H9 (cell line): ENCODE results near the gene GIPC3. TPM values are rescaled to one million over a fixed set of nuclear protein-coding genes. Genes with fewer than 3 reads are reported as not detected.

Source experiments
- DNase-seq: peaks from one replicate; pipeline ENCODE4 v3.0.0-alpha.2; 2017
- H2AFZ ChIP-seq: one replicate; pipeline ENCODE4 v1.6.1; 2013; ENCODE audit warnings: mild to moderate bottlenecking, low read length, control low read depth, moderate library complexity
- H2AK5ac ChIP-seq: 2 replicates; pipeline ENCODE4 v1.6.1; 2013; ENCODE audit warnings: low read length, control low read depth, mixed read lengths; ENCODE audit not compliant: insufficient read length
- H2BK120ac ChIP-seq: one replicate; pipeline ENCODE4 v1.6.1; 2013; ENCODE audit warnings: low read depth, mild to moderate bottlenecking, low read length, control low read depth, inconsistent platforms; ENCODE audit not compliant: poor library complexity, severe bottlenecking
- H2BK12ac ChIP-seq: 2 replicates; pipeline ENCODE4 v1.6.1; 2013; ENCODE audit warnings: low read length, control low read depth, mixed read lengths, low read depth; ENCODE audit not compliant: insufficient read length
- H2BK15ac ChIP-seq: 2 replicates; pipeline ENCODE4 v1.6.1; 2013; ENCODE audit warnings: low read depth, low read length, control low read depth
- H2BK20ac ChIP-seq: one replicate; pipeline ENCODE4 v1.6.1; 2013; ENCODE audit warnings: low read depth, mild to moderate bottlenecking, low read length, control low read depth, inconsistent platforms; ENCODE audit not compliant: poor library complexity, severe bottlenecking
- H2BK5ac ChIP-seq: 2 replicates; pipeline ENCODE4 v1.6.1; 2013; ENCODE audit warnings: low read length, control low read depth, mixed read lengths; ENCODE audit not compliant: insufficient read length
- H3K14ac ChIP-seq: 2 replicates; pipeline ENCODE4 v1.6.1; 2013; ENCODE audit warnings: low read length, control low read depth; ENCODE audit not compliant: insufficient read depth
- H3K18ac ChIP-seq: 2 replicates; pipeline ENCODE4 v1.6.1; 2013; ENCODE audit warnings: low read depth, mild to moderate bottlenecking, mixed read lengths, low read length, control low read depth; ENCODE audit not compliant: insufficient read length
- H3K23ac ChIP-seq: 2 replicates; pipeline ENCODE4 v1.6.1; 2013; ENCODE audit warnings: low read length, control low read depth, mixed read lengths, low read depth; ENCODE audit not compliant: insufficient read length
- H3K23me2 ChIP-seq: 2 replicates; pipeline ENCODE4 v1.6.1; 2013; ENCODE audit warnings: low read depth, mild to moderate bottlenecking, mixed read lengths, low read length, control low read depth; ENCODE audit not compliant: insufficient read length, poor library complexity, severe bottlenecking
- H3K27ac ChIP-seq: 2 replicates; pipeline ENCODE4 v1.5.1; 2013; ENCODE audit warnings: low read length, control low read depth, mixed read lengths, low read depth; ENCODE audit not compliant: insufficient read length
- H3K27me3 ChIP-seq: 2 replicates; pipeline ENCODE4 v1.6.1; 2013; ENCODE audit warnings: low read length, control low read depth, inconsistent platforms; ENCODE audit not compliant: insufficient read depth
- H3K4ac ChIP-seq: 2 replicates; pipeline ENCODE4 v1.6.1; 2013; ENCODE audit warnings: low read depth, mild to moderate bottlenecking, control low read depth, inconsistent platforms, low read length, moderate library complexity
- H3K4me1 ChIP-seq: 2 replicates; pipeline ENCODE4 v1.6.1; 2013; ENCODE audit warnings: low read length, control low read depth, inconsistent platforms; ENCODE audit not compliant: insufficient read depth
- H3K4me2 ChIP-seq: 2 replicates; pipeline ENCODE4 v1.6.1; 2013; ENCODE audit warnings: low read length, control low read depth, mixed read lengths; ENCODE audit not compliant: insufficient read length, insufficient read depth
- H3K56ac ChIP-seq: 2 replicates; pipeline ENCODE4 v1.6.1; 2013; ENCODE audit warnings: low read depth, mild to moderate bottlenecking, mixed read lengths, low read length, control low read depth; ENCODE audit not compliant: insufficient read length
- H3K79me1 ChIP-seq: 2 replicates; pipeline ENCODE4 v1.6.1; 2013; ENCODE audit warnings: low read depth, mild to moderate bottlenecking, moderate library complexity, low read length, control low read depth, inconsistent platforms; ENCODE audit not compliant: insufficient read depth, poor library complexity, severe bottlenecking
- H3K79me2 ChIP-seq: 2 replicates; pipeline ENCODE4 v1.6.1; 2013; ENCODE audit warnings: low read length, control low read depth, inconsistent platforms; ENCODE audit not compliant: insufficient read depth
- H3K9ac ChIP-seq: 2 replicates; pipeline ENCODE4 v1.6.1; 2013; ENCODE audit warnings: low read length, control low read depth, mixed read lengths; ENCODE audit not compliant: insufficient read length; ENCODE audit errors: extremely low read depth
- H3K9me3 ChIP-seq: one replicate; pipeline ENCODE4 v1.6.1; 2013; ENCODE audit warnings: low read depth, low read length, inconsistent platforms; ENCODE audit not compliant: control insufficient read depth
- H3T11ph ChIP-seq: one replicate; pipeline ENCODE4 v1.6.1; 2013; ENCODE audit warnings: mild to moderate bottlenecking, low read length, control low read depth, inconsistent platforms
- H4K20me1 ChIP-seq: one replicate; pipeline ENCODE4 v1.6.1; 2013; ENCODE audit not compliant: control insufficient read depth, insufficient read length, insufficient read depth
- H4K5ac ChIP-seq: 2 replicates; pipeline ENCODE4 v1.6.1; 2013; ENCODE audit warnings: low read depth, mild to moderate bottlenecking, mixed read lengths, low read length, control low read depth; ENCODE audit not compliant: insufficient read length
- H4K8ac ChIP-seq: replicated peaks from 2 replicates; pipeline ENCODE4 v1.6.1; 2013; ENCODE audit warnings: low read length, control low read depth, mixed read lengths, low read depth; ENCODE audit not compliant: insufficient read length
- H4K91ac ChIP-seq: 2 replicates; pipeline ENCODE4 v1.6.1; 2013; ENCODE audit warnings: low read depth, mild to moderate bottlenecking, moderate library complexity, mixed read lengths, low read length, control low read depth; ENCODE audit not compliant: insufficient read length
- H3K27ac Mint-ChIP-seq, 3 experiments: 2 replicates in 2 of 3; 3 replicates in 1 of 3; pipeline ENCODE4 v1.8.0; 2020 to 2021; ENCODE audit warnings: mixed read lengths in 3 of 3, mild to moderate bottlenecking in 1 of 3, moderate library complexity in 1 of 3
- H3K27me3 Mint-ChIP-seq: 2 replicates; pipeline ENCODE4 v1.8.0; 2021; ENCODE audit warnings: low read depth, mild to moderate bottlenecking, moderate library complexity, mixed read lengths
- H3K36me3 Mint-ChIP-seq, 3 experiments: 2 replicates in 2 of 3; 3 replicates in 1 of 3; pipeline ENCODE4 v1.8.0; 2020 to 2021; ENCODE audit warnings: low read depth in 3 of 3, mixed read lengths in 3 of 3; ENCODE audit not compliant: insufficient read depth in 1 of 3
- H3K4me1 Mint-ChIP-seq, 2 experiments: 2 replicates each; pipeline ENCODE4 v1.8.0; 2020; ENCODE audit warnings: mixed read lengths in 2 of 2
- H3K4me3 Mint-ChIP-seq, 2 experiments: 2 replicates in 1 of 2; 3 replicates in 1 of 2; pipeline ENCODE4 v1.8.0; 2020 to 2021; ENCODE audit warnings: mild to moderate bottlenecking in 2 of 2, mixed read lengths in 2 of 2, moderate library complexity in 1 of 2
- H3K9me3 Mint-ChIP-seq, 2 experiments: 2 replicates in 1 of 2; 3 replicates in 1 of 2; pipeline ENCODE4 v1.8.0; 2020; ENCODE audit warnings: mild to moderate bottlenecking in 2 of 2, mixed read lengths in 2 of 2, moderate library complexity in 1 of 2
- WGBS: extraction: QIAGEN DNeasy Blood & Tissue Kit; methylation state at CpG from one replicate; pipeline ENCODE4 v1.1.7; 2013; ENCODE audit warnings: missing lambda C conversion rate, low lambda C conversion rate, mixed read lengths; ENCODE audit not compliant: insufficient read length; ENCODE audit errors: extremely low coverage; 5-methylcytosine and 5-hydroxymethylcytosine counted together
- total RNA-seq: library from RNA; stranded (reverse); gene quantifications from 2 replicates; pipeline ENCODE4 v1.2.1, GENCODE V29; 2021
- TF ChIP-seq, protein P1 (sequence below): fragments of 200-600 bp; sonication (generic); conservative IDR thresholded peaks from 3 replicates; pipeline ENCODE4 v1.8.0; 2021; ENCODE audit warnings: antibody characterized with exemption, mild to moderate bottlenecking

GIPC3 gene
- total RNA-seq, 1 experiment from 2014 or later = 1.6 TPM

DNA sequence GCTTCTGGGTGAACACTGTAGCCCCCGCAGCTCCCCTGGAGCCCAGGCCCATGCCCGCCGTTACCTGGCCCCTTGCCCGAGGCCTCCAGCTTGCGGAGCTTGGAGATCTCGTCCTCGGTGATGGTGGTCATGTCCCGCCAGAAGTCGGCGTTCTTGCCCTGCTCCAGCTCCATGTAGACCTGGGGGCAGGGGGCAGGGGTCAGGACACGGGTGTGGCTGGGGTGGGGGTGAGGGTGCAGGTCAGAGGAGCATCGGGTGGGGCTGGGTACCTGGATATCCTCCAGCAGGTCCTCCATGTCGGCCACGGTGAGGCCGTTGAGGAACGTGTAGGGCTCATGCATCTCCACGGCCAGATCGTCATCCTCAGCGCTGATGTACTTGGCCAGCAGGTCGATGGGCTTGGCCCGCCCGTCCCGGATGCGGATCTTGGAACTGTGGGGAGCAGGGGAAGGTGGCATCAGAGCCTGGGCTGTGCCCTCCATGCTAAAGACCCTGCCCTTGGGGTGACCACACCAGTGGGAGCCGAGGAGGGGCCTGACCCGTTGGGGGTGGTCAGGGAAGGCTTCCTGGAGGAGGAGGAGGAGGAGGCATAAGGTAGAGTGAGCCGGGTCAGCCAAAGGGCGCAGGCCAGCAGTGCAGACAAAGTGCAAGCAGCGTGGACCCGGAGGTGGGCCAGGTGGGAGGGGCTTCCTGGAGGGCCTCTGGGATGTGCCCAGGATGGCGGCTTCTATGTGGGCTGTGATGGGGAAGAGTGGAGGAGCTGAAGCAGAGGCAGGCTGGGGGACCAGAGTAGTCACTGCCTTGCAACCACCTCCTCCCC, 33.7 kb downstream of the GIPC3 start:
- Histone ChIP-seq H3K4ac (no peak overlapping the region), H3K14ac (no peak overlapping the region), H3K56ac (no peak overlapping the region), H3K9me3 (no peaks in the 10 kb centered on the region), H2AK5ac (no peak overlapping the region), H2AFZ (no peak overlapping the region), H3T11ph (no peak overlapping the region), H3K27ac (no peak overlapping the region), H3K18ac (no peak overlapping the region), H2BK15ac (no peak overlapping the region), H3K23me2 (no peaks in the 10 kb centered on the region), H3K4me2 (no peak overlapping the region), H3K27me3 (no peaks in the 10 kb centered on the region), H3K23ac (no peak overlapping the region), H2BK12ac (no peak overlapping the region), H3K4me1 (no peaks in the 10 kb centered on the region), H4K91ac (no peak overlapping the region), H3K79me2 (no peaks in the 10 kb centered on the region), H4K8ac (no peak overlapping the region), H2BK5ac (no peak overlapping the region), H2BK120ac (no peak overlapping the region), H3K9ac (no peak overlapping the region), H4K20me1 (peaks cover 3% of the 10 kb centered on the region), H3K79me1 (no peaks in the 10 kb centered on the region), H2BK20ac (no peak overlapping the region), H4K5ac (no peak overlapping the region)
- 0 out of 7 replicates have a peak overlapping the region, but pooled peaks of 1 of the 3 experiments have one; percentile 62 for H3K27ac Mint-ChIP-seq
- TF ChIP-seq, protein P1, sequence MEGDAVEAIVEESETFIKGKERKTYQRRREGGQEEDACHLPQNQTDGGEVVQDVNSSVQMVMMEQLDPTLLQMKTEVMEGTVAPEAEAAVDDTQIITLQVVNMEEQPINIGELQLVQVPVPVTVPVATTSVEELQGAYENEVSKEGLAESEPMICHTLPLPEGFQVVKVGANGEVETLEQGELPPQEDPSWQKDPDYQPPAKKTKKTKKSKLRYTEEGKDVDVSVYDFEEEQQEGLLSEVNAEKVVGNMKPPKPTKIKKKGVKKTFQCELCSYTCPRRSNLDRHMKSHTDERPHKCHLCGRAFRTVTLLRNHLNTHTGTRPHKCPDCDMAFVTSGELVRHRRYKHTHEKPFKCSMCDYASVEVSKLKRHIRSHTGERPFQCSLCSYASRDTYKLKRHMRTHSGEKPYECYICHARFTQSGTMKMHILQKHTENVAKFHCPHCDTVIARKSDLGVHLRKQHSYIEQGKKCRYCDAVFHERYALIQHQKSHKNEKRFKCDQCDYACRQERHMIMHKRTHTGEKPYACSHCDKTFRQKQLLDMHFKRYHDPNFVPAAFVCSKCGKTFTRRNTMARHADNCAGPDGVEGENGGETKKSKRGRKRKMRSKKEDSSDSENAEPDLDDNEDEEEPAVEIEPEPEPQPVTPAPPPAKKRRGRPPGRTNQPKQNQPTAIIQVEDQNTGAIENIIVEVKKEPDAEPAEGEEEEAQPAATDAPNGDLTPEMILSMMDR = no peak; the same call in 2 of the 3 replicates
- DNase-seq = no peak
- H3K36me3 Mint-ChIP-seq = peaks cover 2 to 21% (median 21%) of the 10 kb centered on the region in 3 experiments; a peak in 6 of 7 replicates
- H3K4me3 Mint-ChIP-seq = no peak overlapping the region
- no CpG with 5 or more reads among the region's 31 CpGs for WGBS
- no peaks in the 10 kb centered on the region; a peak in 1 of 4 replicates for H3K4me1 Mint-ChIP-seq
- H3K27me3 Mint-ChIP-seq = no peaks in the 10 kb centered on the region
- H3K9me3 Mint-ChIP-seq = no peaks in the 10 kb centered on the region
